Parathyroid adenoma (tissue), 2 donors: Measurements from ENCODE around the gene MRLN.
"Not testable (repeated sequence)": the region's sequence is repeated elsewhere in the genome, so short reads cannot be mapped to it uniquely, and the experiment has no call there.

Experiments
- H2AFZ ChIP-seq: fragments of 300-600 bp; sonication (generic); one replicate; pipeline ENCODE4 v1.7.0; 2017; ENCODE audit warnings: antibody characterized with exemption, mild to moderate bottlenecking
- H3K27ac ChIP-seq: fragments of 300-600 bp; sonication (generic); one replicate; pipeline ENCODE4 v1.7.0; 2017
- H3K27me3 ChIP-seq: fragments of 300-600 bp; sonication (generic); one replicate; pipeline ENCODE4 v1.7.0; 2017; ENCODE audit warnings: low read length; ENCODE audit not compliant: control insufficient read depth, insufficient read depth
- H3K36me3 ChIP-seq: fragments of 300-600 bp; sonication (generic); one replicate; pipeline ENCODE4 v1.7.0; 2017; ENCODE audit warnings: low read length; ENCODE audit not compliant: control insufficient read depth, insufficient read depth
- H3K4me1 ChIP-seq: fragments of 300-600 bp; sonication (generic); one replicate; pipeline ENCODE4 v1.7.0; 2017; ENCODE audit warnings: control low read depth
- H3K4me2 ChIP-seq: fragments of 300-600 bp; sonication (generic); one replicate; pipeline ENCODE4 v1.7.0; 2017; ENCODE audit warnings: low read length
- H3K4me3 ChIP-seq: fragments of 300-600 bp; sonication (generic); one replicate; pipeline ENCODE4 v1.7.0; 2017; ENCODE audit warnings: low read depth, low read length
- H3K79me2 ChIP-seq: fragments of 300-600 bp; sonication (generic); one replicate; pipeline ENCODE4 v1.7.0; 2017; ENCODE audit warnings: control low read depth
- H3K9ac ChIP-seq: fragments of 300-600 bp; sonication (generic); one replicate; pipeline ENCODE4 v1.7.0; 2017; ENCODE audit warnings: mild to moderate bottlenecking
- H3K9me3 ChIP-seq: fragments of 300-600 bp; sonication (generic); one replicate; pipeline ENCODE4 v1.7.0; 2017; ENCODE audit warnings: low read length; ENCODE audit not compliant: control insufficient read depth
- TF ChIP-seq, protein P1 (sequence below): fragments of 300-600 bp; sonication (generic); IDR thresholded peaks from one replicate; pipeline ENCODE4 v1.7.0; 2017; ENCODE audit warnings: antibody characterized with exemption, mild to moderate bottlenecking
- donor health status: primary hyperparathyroidism.

Gene MRLN

DNA sequence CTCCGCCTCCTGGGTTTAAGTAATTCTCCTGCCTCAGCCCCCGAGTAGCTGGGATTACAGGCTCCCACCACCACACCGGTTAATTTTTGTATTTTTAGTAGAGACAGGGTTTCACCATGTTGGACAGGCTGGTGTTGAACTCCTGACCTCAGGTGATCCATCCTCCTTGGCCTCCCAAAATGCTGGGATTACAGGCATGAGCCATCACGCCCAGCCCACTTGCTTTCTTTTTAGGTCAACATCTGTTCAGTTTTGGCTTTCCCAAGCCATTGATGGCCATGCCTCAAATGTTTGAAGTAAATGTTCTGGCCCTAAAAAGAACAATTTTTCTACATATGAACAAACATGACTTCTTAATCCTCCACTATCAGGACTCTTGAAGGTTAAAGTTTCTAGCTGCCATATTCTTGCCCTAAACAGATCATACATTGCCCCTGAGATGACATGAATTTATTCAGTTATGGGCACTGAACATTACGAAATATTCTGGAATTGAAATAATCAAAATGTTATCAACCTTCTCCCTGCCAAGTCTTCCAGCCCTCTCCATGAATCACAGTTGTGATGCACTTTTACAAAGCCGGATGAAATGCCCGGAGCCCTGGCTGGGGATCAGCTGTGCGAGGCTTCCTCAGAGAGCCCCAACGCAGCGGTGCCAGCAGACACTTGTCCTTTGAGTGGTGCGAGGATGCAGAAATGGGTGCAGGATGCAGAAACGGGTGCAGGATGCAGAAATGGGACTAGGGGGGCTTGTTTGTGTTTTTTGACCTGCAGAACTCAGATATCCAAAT is 2.9 kb downstream of the MRLN start:
- no peaks in the 10 kb centered on the region for H3K79me2 ChIP-seq
- no peak overlapping the region for H3K27ac ChIP-seq
- no peak overlapping the region for H3K4me3 ChIP-seq
- H3K9ac ChIP-seq = no peak overlapping the region
- TF ChIP-seq, protein P1, sequence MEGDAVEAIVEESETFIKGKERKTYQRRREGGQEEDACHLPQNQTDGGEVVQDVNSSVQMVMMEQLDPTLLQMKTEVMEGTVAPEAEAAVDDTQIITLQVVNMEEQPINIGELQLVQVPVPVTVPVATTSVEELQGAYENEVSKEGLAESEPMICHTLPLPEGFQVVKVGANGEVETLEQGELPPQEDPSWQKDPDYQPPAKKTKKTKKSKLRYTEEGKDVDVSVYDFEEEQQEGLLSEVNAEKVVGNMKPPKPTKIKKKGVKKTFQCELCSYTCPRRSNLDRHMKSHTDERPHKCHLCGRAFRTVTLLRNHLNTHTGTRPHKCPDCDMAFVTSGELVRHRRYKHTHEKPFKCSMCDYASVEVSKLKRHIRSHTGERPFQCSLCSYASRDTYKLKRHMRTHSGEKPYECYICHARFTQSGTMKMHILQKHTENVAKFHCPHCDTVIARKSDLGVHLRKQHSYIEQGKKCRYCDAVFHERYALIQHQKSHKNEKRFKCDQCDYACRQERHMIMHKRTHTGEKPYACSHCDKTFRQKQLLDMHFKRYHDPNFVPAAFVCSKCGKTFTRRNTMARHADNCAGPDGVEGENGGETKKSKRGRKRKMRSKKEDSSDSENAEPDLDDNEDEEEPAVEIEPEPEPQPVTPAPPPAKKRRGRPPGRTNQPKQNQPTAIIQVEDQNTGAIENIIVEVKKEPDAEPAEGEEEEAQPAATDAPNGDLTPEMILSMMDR = no peak
- H3K36me3 ChIP-seq = no peaks in the 10 kb centered on the region
- H3K9me3 ChIP-seq = no peaks in the 10 kb centered on the region
- H2AFZ ChIP-seq = no peak overlapping the region
- no peaks in the 10 kb centered on the region for H3K27me3 ChIP-seq
- no peaks in the 10 kb centered on the region for H3K4me1 ChIP-seq
- H3K4me2 ChIP-seq = no peak overlapping the region

DNA sequence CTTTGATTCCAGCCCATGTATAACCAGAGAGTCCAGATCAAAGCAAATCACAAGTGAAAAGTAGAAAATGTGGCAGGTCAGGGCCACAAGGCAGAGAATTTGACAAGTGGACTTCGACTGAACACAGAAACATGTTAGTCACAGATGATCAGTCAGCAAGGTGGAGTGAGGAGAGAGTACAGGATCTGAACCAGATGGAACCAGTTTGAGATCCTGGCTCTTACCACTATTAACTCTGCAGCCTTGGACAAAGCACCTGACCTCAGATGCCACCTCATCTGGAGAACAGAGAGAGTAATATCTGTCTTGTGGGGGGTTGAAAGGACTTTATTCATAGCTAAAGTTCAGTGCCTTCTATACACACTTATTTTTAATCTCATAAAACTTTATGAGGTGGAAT is 4.4 kb downstream of the MRLN start:
- Histone ChIP-seq H3K9me3 (no peaks in the 10 kb centered on the region), H3K27ac (no peak overlapping the region)

DNA sequence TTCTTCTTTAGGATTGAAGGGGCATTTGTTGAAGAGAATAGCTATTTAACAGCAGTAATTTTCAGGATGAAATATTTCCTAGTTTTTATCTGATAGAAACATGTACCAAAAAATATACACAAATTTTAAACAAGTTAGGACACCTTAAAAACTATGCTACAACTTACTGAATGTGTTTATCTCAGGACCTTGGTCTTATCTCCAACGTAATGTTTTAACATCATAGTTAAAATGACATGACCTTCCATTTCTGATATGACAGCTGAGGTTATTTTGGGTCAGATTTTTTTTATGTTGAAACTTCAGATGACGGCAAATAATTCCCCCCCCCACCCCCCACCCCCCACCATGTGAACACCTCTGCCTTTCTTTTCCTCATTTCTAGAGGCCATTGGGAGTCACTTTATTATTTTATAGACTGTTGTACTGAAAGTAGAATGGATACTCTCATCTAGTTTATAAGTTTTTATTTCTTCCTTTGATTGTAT is 8.0 kb downstream of the MRLN start:
- Histone ChIP-seq H3K4me3 (no peak overlapping the region), H3K27ac (no peak overlapping the region), H3K9me3 (no peaks in the 10 kb centered on the region), H3K4me1 (no peaks in the 10 kb centered on the region), H2AFZ (no peak overlapping the region), H3K27me3 (no peaks in the 10 kb centered on the region), H3K4me2 (no peak overlapping the region), H3K79me2 (no peaks in the 10 kb centered on the region), H3K9ac (no peak overlapping the region), H3K36me3 (no peaks in the 10 kb centered on the region)
- TF ChIP-seq, protein P1 = no peak

More for the DNA sequence above, 4.4 kb downstream of the MRLN start:
- H3K9ac ChIP-seq = no peak overlapping the region
- no peaks in the 10 kb centered on the region for H3K4me1 ChIP-seq
- H3K79me2 ChIP-seq = no peaks in the 10 kb centered on the region
- H3K4me2 ChIP-seq = no peak overlapping the region
- H2AFZ ChIP-seq = no peak overlapping the region
- H3K4me3 ChIP-seq = no peak overlapping the region
- TF ChIP-seq, protein P1 = no peak
- no peaks in the 10 kb centered on the region for H3K27me3 ChIP-seq
- H3K36me3 ChIP-seq = no peaks in the 10 kb centered on the region

DNA sequence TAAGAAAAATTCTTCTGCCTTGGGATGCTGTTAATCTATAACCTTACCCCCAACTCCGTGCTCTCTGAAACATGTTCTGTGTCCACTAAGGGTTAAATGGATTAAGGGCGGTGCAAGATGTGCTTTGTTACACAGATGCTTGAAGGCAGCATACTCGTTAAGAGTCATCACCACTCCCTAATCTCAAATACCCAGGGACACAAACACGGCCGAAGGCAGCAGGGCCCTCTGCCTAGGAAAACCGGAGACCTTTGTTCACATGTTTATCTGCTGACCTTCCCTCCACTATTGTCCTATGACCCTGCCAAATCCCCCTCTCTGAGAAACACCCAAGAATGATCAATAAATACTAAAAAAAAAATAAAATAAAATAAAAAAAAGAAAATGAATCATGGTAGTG is 8.5 kb downstream of the MRLN start:
- not testable (repeated sequence) for H3K4me1 ChIP-seq, H2AFZ ChIP-seq, H3K27me3 ChIP-seq, H3K9me3 ChIP-seq, H3K36me3 ChIP-seq, H3K9ac ChIP-seq, H3K4me3 ChIP-seq, H3K79me2 ChIP-seq, H3K27ac ChIP-seq, H3K4me2 ChIP-seq

DNA sequence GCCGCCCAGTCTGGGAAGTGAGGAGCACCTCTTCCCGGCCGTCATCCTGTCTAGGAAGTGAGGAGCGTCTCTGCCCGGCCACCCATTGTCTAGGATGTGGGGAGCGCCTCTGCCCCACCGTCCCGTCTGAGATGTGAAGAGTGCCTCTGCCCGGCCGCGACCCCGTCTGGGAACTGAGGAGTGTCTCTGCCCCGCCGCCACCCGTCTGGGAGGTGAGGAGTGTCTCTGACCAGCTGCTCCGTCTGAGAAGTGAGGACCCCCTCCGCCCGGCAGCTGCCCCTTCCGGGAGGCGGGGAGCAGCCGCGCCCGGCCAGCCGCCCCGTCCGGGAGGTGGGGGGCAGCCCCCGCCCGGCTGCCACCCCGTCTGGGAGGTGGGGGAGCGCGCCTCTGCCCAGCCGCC is 9.1 kb downstream of the MRLN start:
- H3K9me3 ChIP-seq, H3K27ac ChIP-seq, H2AFZ ChIP-seq, H3K9ac ChIP-seq, H3K4me3 ChIP-seq, H3K27me3 ChIP-seq, H3K79me2 ChIP-seq, H3K4me1 ChIP-seq, H3K36me3 ChIP-seq, H3K4me2 ChIP-seq: not testable (repeated sequence)
